ENCODE measurements around the gene BCOR.

The BCOR gene

GRCh38 chrX:40021647-40022046 lies 76.1 kb downstream of the BCOR start:
- no peak overlapping the region for H3K27ac ChIP-seq
- no peak for TF ChIP-seq Cebpa-rat (IDR thresholded peaks at IDR 0.05)
- H3K27me3 ChIP-seq = no peaks in the 10 kb centered on the region
- no peaks in the 10 kb centered on the region for H3K36me3 ChIP-seq
- H3K4me2 ChIP-seq = no peak overlapping the region
- peaks cover 5 to 23% (median 14%) of the 10 kb centered on the region in 11 experiments for H3K9me3 ChIP-seq (replicated peaks in 1 of 11)
- H3K9ac ChIP-seq = no peak overlapping the region
- no peak overlapping the region for H3K4me3 ChIP-seq
- no peaks in the 10 kb centered on the region for H4K20me1 ChIP-seq
- peaks cover 0 to 11% (median 2%) of the 10 kb centered on the region in 10 experiments; a peak in 5 of 20 replicates for H3K4me1 ChIP-seq

DNA sequence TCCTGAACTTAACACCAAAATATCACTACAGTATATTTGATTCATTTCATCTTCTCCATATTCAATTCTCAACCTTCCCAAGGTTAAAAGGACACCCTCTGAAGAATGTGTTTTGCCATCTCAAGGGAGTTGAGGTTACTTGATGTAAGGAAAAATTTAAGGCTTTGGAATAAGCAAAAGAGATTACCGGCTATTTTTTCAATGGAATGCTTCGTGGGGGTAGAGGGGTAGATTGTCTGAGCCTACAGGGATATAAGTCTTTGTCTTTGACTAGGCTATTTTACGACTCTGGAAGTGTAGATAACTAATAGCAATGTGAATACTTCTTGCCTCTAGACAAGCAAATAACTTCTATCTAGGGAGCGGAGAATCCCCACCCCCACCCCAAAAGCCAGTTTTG lies 78.2 kb downstream of the BCOR start:
- Histone ChIP-seq H3K9ac (no peak overlapping the region), H3K27ac (no peak overlapping the region), H3K27me3 (no peaks in the 10 kb centered on the region), H3K9me3 (replicated peaks in 1 of 11) (peaks cover 20 to 41% (median 27%) of the 10 kb centered on the region in 11 experiments), H4K20me1 (no peaks in the 10 kb centered on the region), H3K4me1 (peaks cover 0 to 10% (median 2%) of the 10 kb centered on the region in 10 experiments; a peak in 4 of 20 replicates), H3K36me3 (no peaks in the 10 kb centered on the region), H3K4me3 (no peak overlapping the region), H3K4me2 (no peak overlapping the region)
- TF ChIP-seq Cebpa-rat (IDR thresholded peaks at IDR 0.05) = no peak

GRCh38 chrX:40018041-40018440 lies 79.7 kb downstream of the BCOR start:
- Histone ChIP-seq H3K4me1 (peaks cover 0 to 13% (median 9%) of the 10 kb centered on the region in 10 experiments; a peak in 15 of 20 replicates), H3K4me2 (no peak overlapping the region), H3K27ac (no peak overlapping the region), H3K9me3 (replicated peaks in 1 of 11) (peaks cover 30 to 56% (median 40%) of the 10 kb centered on the region in 11 experiments), H3K4me3 (no peak overlapping the region), H3K27me3 (peaks cover 0 to 7% (median 3%) of the 10 kb centered on the region in 11 experiments; a peak in 12 of 22 replicates), H4K20me1 (no peaks in the 10 kb centered on the region), H3K36me3 (no peaks in the 10 kb centered on the region), H3K9ac (no peak overlapping the region)
- no peak for TF ChIP-seq Cebpa-rat (IDR thresholded peaks at IDR 0.05)

GRCh38 chrX:40016749-40017148 lies 81.0 kb downstream of the BCOR start:
- no peak overlapping the region for H3K9ac ChIP-seq
- peaks cover 12 to 20% (median 16%) of the 10 kb centered on the region in 11 experiments for H3K27me3 ChIP-seq
- H3K4me2 ChIP-seq = no peak overlapping the region
- no peaks in the 10 kb centered on the region for H3K36me3 ChIP-seq
- no peak for TF ChIP-seq Cebpa-rat (IDR thresholded peaks at IDR 0.05)
- no peak overlapping the region for H3K27ac ChIP-seq
- no peaks in the 10 kb centered on the region for H4K20me1 ChIP-seq
- peaks cover 10 to 23% (median 21%) of the 10 kb centered on the region in 10 experiments; a peak in 19 of 20 replicates for H3K4me1 ChIP-seq
- no peak overlapping the region for H3K4me3 ChIP-seq
- H3K9me3 ChIP-seq (replicated peaks in 1 of 11) = peaks cover 36 to 66% (median 50%) of the 10 kb centered on the region in 11 experiments

GRCh38 chrX:40015693-40016092 lies 82.1 kb downstream of the BCOR start:
- Histone ChIP-seq H3K4me1 (peaks cover 20 to 34% (median 31%) of the 10 kb centered on the region in 10 experiments), H3K36me3 (no peaks in the 10 kb centered on the region), H3K4me3 (no peak overlapping the region), H3K9me3 (replicated peaks in 1 of 11) (peaks cover 33 to 60% (median 49%) of the 10 kb centered on the region in 11 experiments), H4K20me1 (peaks cover 0 to 5% (median 0%) of the 10 kb centered on the region in 11 experiments; a peak in 6 of 22 replicates), H3K27me3 (peaks cover 22 to 31% (median 27%) of the 10 kb centered on the region in 11 experiments), H3K4me2 (no peak overlapping the region; a peak in 1 of 22 replicates), H3K9ac (no peak overlapping the region), H3K27ac (no peak overlapping the region)
- TF ChIP-seq Cebpa-rat (IDR thresholded peaks at IDR 0.05) = no peak

DNA sequence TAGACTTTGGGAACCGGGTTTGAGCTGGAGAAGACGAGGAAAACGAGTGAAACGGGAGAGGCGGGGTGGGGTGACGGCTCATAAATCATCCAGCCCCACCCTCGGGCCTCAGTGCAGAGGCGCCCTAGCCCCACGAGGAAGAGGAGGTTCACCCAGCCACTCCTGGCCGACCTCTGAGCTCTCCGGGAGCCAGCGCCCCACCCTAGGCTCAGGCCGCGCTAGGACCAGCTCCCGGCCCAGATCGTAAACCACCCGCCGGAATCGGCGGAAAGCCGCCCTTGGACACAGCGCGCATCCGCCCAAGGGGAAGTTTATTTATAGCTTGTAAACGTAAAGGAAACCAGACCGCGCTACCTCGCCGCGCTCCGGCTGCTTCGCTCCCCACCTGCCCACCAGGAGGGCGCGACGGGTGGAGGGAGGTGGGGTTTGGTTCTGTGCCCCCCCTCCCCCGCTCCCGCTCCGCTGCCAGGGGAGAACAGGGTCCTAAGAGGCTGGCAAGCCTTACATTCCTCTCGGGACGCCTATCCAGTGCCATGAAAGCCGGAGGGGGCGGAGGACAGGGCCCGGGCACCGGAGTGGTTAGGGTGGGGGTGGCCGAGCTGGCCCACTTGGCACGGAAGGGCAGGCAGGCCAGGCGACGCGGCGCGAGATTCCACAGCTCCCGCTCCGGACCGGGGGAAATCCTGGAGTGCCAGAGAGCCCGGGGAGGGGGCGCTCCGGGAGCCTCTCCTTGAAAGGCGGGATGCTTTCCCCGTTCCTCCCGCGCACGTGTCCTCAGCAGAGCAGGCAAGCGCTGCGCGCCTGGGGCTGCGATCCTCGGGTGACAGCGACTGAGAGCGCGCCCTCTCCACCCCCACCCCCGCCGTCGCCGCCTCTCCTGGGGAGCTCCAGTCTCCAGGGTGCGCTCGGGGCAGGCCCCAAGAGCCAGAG lies 84.2 kb downstream of the BCOR start:
- Histone ChIP-seq H3K27ac (peak overlapping the region; percentile 14 to 89 (median 84); a peak in 21 of 22 replicates), H3K4me2 (peak overlapping the region; percentile 83 to 95 (median 92)), H4K20me1 (peaks cover 0 to 9% (median 0%) of the 10 kb centered on the region in 11 experiments; a peak in 6 of 22 replicates), H3K27me3 (peaks cover 31 to 52% (median 48%) of the 10 kb centered on the region in 11 experiments), H3K9me3 (replicated peaks in 1 of 11) (peaks cover 33 to 66% (median 49%) of the 10 kb centered on the region in 11 experiments), H3K4me3 (peak overlapping the region; percentile 50 to 71 (median 61)), H3K36me3 (no peaks in the 10 kb centered on the region), H3K4me1 (peaks cover 32 to 55% (median 52%) of the 10 kb centered on the region in 10 experiments), H3K9ac (peak overlapping the region; percentile 70 to 85 (median 81); a peak in 21 of 22 replicates)
- no peak for TF ChIP-seq Cebpa-rat (IDR thresholded peaks at IDR 0.05)

DNA sequence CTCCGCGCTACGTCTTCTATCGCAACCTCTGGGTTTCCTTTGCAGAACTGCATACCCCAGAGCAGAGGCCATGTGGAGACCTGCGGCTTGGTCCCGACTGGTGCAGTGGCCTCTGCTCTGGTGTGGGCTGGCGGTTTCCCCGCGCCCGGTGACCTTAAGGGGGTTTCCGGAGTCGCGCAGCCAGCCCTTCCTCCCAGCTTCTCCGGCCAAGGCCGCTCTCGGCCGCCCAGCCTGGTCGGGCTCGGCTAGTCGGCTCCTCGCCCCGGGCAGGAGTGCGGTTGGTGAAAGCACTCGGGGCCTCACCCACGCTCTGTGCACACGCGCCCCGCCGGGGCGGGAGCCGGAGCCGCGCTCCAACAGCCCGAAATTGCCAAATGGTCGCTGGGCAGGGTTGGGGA lies 84.9 kb downstream of the BCOR start:
- Histone ChIP-seq H3K4me1 (peaks cover 32 to 60% (median 58%) of the 10 kb centered on the region in 10 experiments), H3K9ac (peak overlapping the region; percentile 70 to 85 (median 81); a peak in 20 of 22 replicates), H3K27me3 (peaks cover 37 to 59% (median 55%) of the 10 kb centered on the region in 11 experiments), H3K9me3 (replicated peaks in 1 of 11) (peaks cover 33 to 73% (median 53%) of the 10 kb centered on the region in 11 experiments), H3K4me3 (peak overlapping the region; percentile 50 to 71 (median 61)), H3K4me2 (peak overlapping the region; percentile 83 to 95 (median 92)), H3K27ac (peak overlapping the region in 10 of 11 experiments; percentile 65 to 89 (median 84); a peak in 20 of 22 replicates), H3K36me3 (no peaks in the 10 kb centered on the region), H4K20me1 (peaks cover 0 to 9% (median 0%) of the 10 kb centered on the region in 11 experiments; a peak in 6 of 22 replicates)
- no peak for TF ChIP-seq Cebpa-rat (IDR thresholded peaks at IDR 0.05)

GRCh38 chrX:40012039-40012867 lies 85.5 kb downstream of the BCOR start:
- Histone ChIP-seq H3K4me1 (peaks cover 32 to 60% (median 58%) of the 10 kb centered on the region in 10 experiments), H3K4me2 (peak overlapping the region; percentile 83 to 95 (median 92))

More at GRCh38 chrX:40012039-40012867, 85.5 kb downstream of the BCOR start:
- H3K27ac ChIP-seq = peak overlapping the region in 10 of 11 experiments; percentile 65 to 89 (median 84); a peak in 19 of 22 replicates
- peaks cover 44 to 65% (median 61%) of the 10 kb centered on the region in 11 experiments for H3K27me3 ChIP-seq
- peak overlapping the region in 10 of 11 experiments; percentile 72 to 85 (median 81); a peak in 18 of 22 replicates for H3K9ac ChIP-seq
- H3K4me3 ChIP-seq = peak overlapping the region; percentile 50 to 71 (median 61)
- H3K9me3 ChIP-seq (replicated peaks in 1 of 11) = peaks cover 38 to 75% (median 58%) of the 10 kb centered on the region in 11 experiments
- peaks cover 0 to 9% (median 0%) of the 10 kb centered on the region in 11 experiments; a peak in 6 of 22 replicates for H4K20me1 ChIP-seq
- H3K36me3 ChIP-seq = no peaks in the 10 kb centered on the region
- TF ChIP-seq Cebpa-rat (IDR thresholded peaks at IDR 0.05) = no peak

Data from BLaER1 treated with 17β-estradiol and CSF1 and Interleukin-3, amounts not matched to agents 10 nM and 100 nM (cell line).